AG09309 (cell line): ENCODE measurements around the gene SH3RF2.

Source experiments
- DNase-seq: peaks from one replicate; pipeline ENCODE4 v3.0.0-alpha.2; 2010; ENCODE audit warnings: low read depth
- H3K4me3 ChIP-seq: 2 replicates; pipeline ENCODE4 v1.5.1; 2011; ENCODE audit warnings: mild to moderate bottlenecking, low read depth, low read length, moderate library complexity; ENCODE audit not compliant: control insufficient read depth
- CTCF ChIP-seq: IDR thresholded peaks from 2 replicates; pipeline ENCODE4 v1.5.1; 2011; ENCODE audit warnings: mild to moderate bottlenecking, low read depth, low read length, inconsistent platforms; ENCODE audit not compliant: insufficient read depth, control insufficient read depth; ENCODE audit errors: missing control alignments

SH3RF2 gene

GRCh38 chr5:145996135-145996534 is 59.8 kb downstream of the SH3RF2 start:
- no peak for DNase-seq
- no peak overlapping the region for H3K4me3 ChIP-seq
- TF ChIP-seq CTCF: no peak

DNA sequence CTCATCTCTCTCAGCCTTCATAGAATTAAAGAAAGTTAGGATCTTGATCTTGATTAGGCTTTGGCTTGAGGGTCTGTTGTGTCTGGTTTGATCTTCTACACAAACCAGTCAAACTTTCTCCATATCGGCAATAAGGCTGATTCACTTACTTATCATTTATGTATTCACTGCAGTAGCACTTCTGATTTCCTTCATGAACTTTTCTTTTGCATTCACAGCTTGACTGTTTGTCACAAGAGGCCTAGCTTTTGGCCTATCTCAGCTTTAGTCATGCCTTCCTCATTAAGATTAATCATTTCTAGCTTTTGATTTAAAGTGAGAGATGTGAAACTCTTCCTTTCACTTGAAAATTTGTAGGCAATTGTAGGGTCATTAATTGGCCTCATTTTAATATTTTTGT is 62.8 kb downstream of the SH3RF2 start:
- no peak for TF ChIP-seq CTCF
- no peak for DNase-seq
- H3K4me3 ChIP-seq: no peak overlapping the region

DNA sequence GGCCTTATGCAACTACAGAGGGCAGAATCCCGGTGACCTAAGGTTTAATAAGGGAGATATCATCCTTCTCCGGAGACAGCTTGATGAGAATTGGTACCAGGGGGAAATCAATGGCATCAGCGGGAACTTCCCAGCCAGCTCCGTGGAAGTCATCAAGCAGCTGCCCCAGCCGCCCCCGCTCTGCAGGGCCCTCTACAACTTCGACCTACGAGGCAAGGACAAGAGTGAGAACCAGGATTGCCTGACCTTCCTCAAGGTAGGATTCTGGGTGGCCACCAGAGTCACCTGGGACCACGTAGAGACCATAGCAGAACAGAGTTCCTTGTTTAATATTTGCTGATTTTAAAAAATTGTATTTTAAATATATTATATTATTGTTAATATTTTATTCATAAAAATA is 63.7 kb downstream of the SH3RF2 start:
- H3K4me3 ChIP-seq: no peak overlapping the region
- TF ChIP-seq CTCF: no peak
- DNase-seq: no peak

DNA sequence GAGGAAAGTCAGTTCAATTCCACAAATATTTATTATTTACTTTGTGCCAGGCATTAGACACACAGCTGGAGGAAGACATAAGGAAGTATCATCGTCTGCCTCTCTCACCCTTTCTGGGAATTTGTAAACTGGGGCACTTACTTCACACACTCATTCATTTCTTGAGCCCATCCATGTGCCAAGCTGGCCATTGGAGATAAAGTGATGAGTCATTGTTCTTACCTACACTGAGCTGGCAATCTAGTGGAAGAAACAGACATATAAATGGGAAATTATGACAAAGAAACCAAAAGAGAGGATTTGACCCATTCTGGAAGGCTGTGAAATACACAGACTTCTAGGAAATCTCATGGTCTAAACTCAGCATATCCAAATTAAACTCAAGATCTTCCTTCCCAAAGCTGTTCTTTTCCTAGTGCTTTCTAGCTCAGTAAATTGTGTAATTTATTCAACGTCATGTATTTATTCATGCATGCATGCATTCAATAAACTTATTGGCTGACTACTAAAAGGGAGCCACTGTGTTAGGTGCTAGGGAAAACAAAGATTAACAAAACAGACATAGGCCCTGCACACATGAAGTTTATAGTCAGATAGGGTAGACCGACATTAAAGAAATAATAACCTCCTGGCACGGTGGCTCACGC is 65.3 kb downstream of the SH3RF2 start:
- H3K4me3 ChIP-seq: no peak overlapping the region
- DNase-seq: no peak
- TF ChIP-seq CTCF: no peak

GRCh38 chr5:146002491-146002890 is 66.1 kb downstream of the SH3RF2 start:
- no peak for DNase-seq
- no peak overlapping the region for H3K4me3 ChIP-seq
- TF ChIP-seq CTCF: no peak

GRCh38 chr5:146003852-146004251 is 67.5 kb downstream of the SH3RF2 start:
- H3K4me3 ChIP-seq: no peak overlapping the region
- DNase-seq: no peak
- TF ChIP-seq CTCF: no peak

DNA sequence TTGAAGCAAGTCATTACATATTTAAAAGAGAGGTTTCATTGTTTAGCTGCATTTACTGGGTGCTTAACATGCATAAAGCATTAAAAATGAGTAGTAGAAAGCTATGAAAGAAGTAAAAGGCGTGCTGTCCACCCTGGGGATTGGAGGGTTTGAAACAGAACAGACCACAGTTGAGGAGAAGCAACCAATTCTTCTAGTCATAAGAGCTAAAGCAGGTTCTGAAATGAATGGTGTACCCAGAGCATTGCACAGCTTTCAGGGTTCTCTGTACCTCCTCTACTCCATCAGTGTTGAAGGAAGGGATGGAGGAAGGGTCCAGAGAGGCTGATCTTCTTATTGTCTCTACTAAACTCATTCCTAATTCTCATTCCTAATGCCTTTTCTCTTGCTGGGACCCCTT is 68.9 kb downstream of the SH3RF2 start:
- no peak overlapping the region for H3K4me3 ChIP-seq
- no peak for DNase-seq

More for the DNA sequence above, 68.9 kb downstream of the SH3RF2 start:
- TF ChIP-seq CTCF: no peak
